Central memory CD8-positive, alpha-beta T cell (primary cell): ENCODE data around the gene SOWAHA.
"Not testable (repeated sequence)": the region's sequence is repeated elsewhere in the genome, so short reads cannot be mapped to it uniquely, and the experiment has no call there.

Experiments
- ATAC-seq: fragments of 150-1000 bp; cut with Tn5 transposase; replicated peaks from 2 replicates; pipeline ENCODE4 v1.10.0; 2022; ENCODE audit warnings: mild to moderate bottlenecking, moderate FRiP score, moderate number of reproducible peaks; ENCODE audit not compliant: poor library complexity, severe bottlenecking; ENCODE audit errors: extremely low read depth
- DNase-seq, 2 donors: peaks; one replicate each; pipeline ENCODE4 v3.0.0; 2021; ENCODE audit warnings: low spot score in 2 of 2
- H3K27ac Mint-ChIP-seq: one replicate; pipeline ENCODE4 v1.8.0; 2022; ENCODE audit warnings: low read depth, mild to moderate bottlenecking, moderate library complexity, mixed read lengths
- H3K27me3 Mint-ChIP-seq: one replicate; pipeline ENCODE4 v1.8.0; 2022; ENCODE audit warnings: mixed read lengths
- H3K36me3 Mint-ChIP-seq: one replicate; pipeline ENCODE4 v1.8.0; 2022; ENCODE audit warnings: mild to moderate bottlenecking, moderate library complexity, mixed read lengths; ENCODE audit not compliant: insufficient read depth
- H3K4me1 Mint-ChIP-seq: one replicate; pipeline ENCODE4 v1.8.0; 2022; ENCODE audit warnings: mixed read lengths
- H3K4me3 Mint-ChIP-seq: one replicate; pipeline ENCODE4 v1.8.0; 2022; ENCODE audit warnings: mild to moderate bottlenecking, moderate library complexity, mixed read lengths
- H3K9me3 Mint-ChIP-seq: one replicate; pipeline ENCODE4 v1.8.0; 2022; ENCODE audit warnings: mixed read lengths

The SOWAHA gene

GRCh38 chr5:132802685-132803066 lies 10.4 kb upstream of the SOWAHA start:
- not testable (repeated sequence) for H3K4me1 Mint-ChIP-seq, H3K9me3 Mint-ChIP-seq, H3K27ac Mint-ChIP-seq, DNase-seq, H3K36me3 Mint-ChIP-seq, H3K4me3 Mint-ChIP-seq, ATAC-seq
- peaks cover 38% of the 10 kb centered on the region for H3K27me3 Mint-ChIP-seq

- H3K27ac Mint-ChIP-seq, H3K36me3 Mint-ChIP-seq, H3K4me3 Mint-ChIP-seq, H3K4me1 Mint-ChIP-seq, H3K9me3 Mint-ChIP-seq, ATAC-seq, DNase-seq: not testable (repeated sequence)
- peaks cover 45% of the 10 kb centered on the region for H3K27me3 Mint-ChIP-seq
Measured at GRCh38 chr5:132804219-132804618, 8.9 kb upstream of the SOWAHA start.

- H3K36me3 Mint-ChIP-seq, H3K4me1 Mint-ChIP-seq, ATAC-seq, DNase-seq, H3K4me3 Mint-ChIP-seq, H3K27ac Mint-ChIP-seq, H3K9me3 Mint-ChIP-seq: not testable (repeated sequence)
- H3K27me3 Mint-ChIP-seq = peaks cover 62% of the 10 kb centered on the region
Measured at GRCh38 chr5:132805872-132806271, 7.2 kb upstream of the SOWAHA start.

DNA sequence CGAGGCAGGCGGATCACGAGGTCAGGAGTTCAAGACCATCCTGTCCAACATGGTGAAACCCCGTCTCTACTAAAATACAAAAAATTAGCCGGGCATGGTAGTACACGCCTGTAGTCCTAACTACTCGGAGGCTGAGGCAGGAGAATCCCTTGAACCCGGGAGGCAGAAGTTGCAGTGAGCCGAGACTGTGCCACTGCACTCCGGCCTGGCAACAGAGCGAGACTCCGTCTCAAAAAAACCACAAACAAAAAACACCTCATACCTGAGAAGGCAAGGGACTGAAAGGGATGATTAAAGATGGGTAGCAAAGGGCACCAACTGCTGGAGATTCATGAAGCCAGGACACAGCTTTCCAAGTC lies 6.3 kb upstream of the SOWAHA start:
- not testable (repeated sequence) for H3K36me3 Mint-ChIP-seq, ATAC-seq, H3K9me3 Mint-ChIP-seq, H3K4me1 Mint-ChIP-seq, DNase-seq, H3K4me3 Mint-ChIP-seq, H3K27ac Mint-ChIP-seq
- H3K27me3 Mint-ChIP-seq = peaks cover 66% of the 10 kb centered on the region

- H3K27me3 Mint-ChIP-seq = peaks cover 69% of the 10 kb centered on the region
- H3K9me3 Mint-ChIP-seq = no peaks in the 10 kb centered on the region
- no peak overlapping the region for H3K4me3 Mint-ChIP-seq
- DNase-seq (no peak), ATAC-seq (no peak)
- H3K27ac Mint-ChIP-seq = no peak overlapping the region
- peaks cover 2% of the 10 kb centered on the region for H3K36me3 Mint-ChIP-seq
- no peaks in the 10 kb centered on the region for H3K4me1 Mint-ChIP-seq
Measured at GRCh38 chr5:132807163-132807838, 5.8 kb upstream of the SOWAHA start.

GRCh38 chr5:132808448-132808847 lies 4.7 kb upstream of the SOWAHA start:
- no peak for ATAC-seq
- no peaks in the 10 kb centered on the region for H3K9me3 Mint-ChIP-seq
- peaks cover 2% of the 10 kb centered on the region for H3K36me3 Mint-ChIP-seq
- DNase-seq = no peak
- no peak overlapping the region for H3K27ac Mint-ChIP-seq
- peaks cover 65% of the 10 kb centered on the region for H3K27me3 Mint-ChIP-seq
- no peak overlapping the region for H3K4me3 Mint-ChIP-seq
- no peaks in the 10 kb centered on the region for H3K4me1 Mint-ChIP-seq

GRCh38 chr5:132808866-132809265 lies 4.2 kb upstream of the SOWAHA start:
- ATAC-seq (no peak), DNase-seq (no peak)
- Mint-ChIP-seq H3K27ac (no peak overlapping the region), H3K4me3 (no peak overlapping the region), H3K4me1 (no peaks in the 10 kb centered on the region), H3K36me3 (peaks cover 2% of the 10 kb centered on the region), H3K9me3 (no peaks in the 10 kb centered on the region), H3K27me3 (peaks cover 61% of the 10 kb centered on the region)

DNA sequence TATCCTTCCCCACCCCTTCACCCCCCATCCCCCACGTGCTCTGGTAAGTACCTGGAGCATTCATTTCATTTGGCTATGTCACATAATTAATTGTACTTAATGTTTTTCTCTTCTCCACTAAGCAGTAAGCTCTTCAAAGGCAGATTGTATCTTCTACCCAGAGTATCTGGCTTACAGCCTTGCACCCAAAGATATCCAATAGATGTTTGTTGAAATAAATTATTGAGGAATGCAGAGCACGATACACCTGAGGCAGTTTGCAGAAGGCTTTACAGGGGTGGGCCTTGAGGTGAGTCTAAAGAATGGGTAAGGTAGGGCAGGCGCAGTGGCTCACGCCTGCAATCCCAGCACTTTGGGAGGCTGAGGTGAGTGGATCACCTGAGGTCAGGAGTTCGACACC lies 2.5 kb upstream of the SOWAHA start:
- H3K36me3 Mint-ChIP-seq = no peaks in the 10 kb centered on the region
- peaks cover 49% of the 10 kb centered on the region for H3K27me3 Mint-ChIP-seq
- no peak overlapping the region for H3K4me3 Mint-ChIP-seq
- H3K4me1 Mint-ChIP-seq = no peaks in the 10 kb centered on the region
- DNase-seq = no peak
- ATAC-seq = no peak
- no peak overlapping the region for H3K27ac Mint-ChIP-seq
- no peaks in the 10 kb centered on the region for H3K9me3 Mint-ChIP-seq

DNA sequence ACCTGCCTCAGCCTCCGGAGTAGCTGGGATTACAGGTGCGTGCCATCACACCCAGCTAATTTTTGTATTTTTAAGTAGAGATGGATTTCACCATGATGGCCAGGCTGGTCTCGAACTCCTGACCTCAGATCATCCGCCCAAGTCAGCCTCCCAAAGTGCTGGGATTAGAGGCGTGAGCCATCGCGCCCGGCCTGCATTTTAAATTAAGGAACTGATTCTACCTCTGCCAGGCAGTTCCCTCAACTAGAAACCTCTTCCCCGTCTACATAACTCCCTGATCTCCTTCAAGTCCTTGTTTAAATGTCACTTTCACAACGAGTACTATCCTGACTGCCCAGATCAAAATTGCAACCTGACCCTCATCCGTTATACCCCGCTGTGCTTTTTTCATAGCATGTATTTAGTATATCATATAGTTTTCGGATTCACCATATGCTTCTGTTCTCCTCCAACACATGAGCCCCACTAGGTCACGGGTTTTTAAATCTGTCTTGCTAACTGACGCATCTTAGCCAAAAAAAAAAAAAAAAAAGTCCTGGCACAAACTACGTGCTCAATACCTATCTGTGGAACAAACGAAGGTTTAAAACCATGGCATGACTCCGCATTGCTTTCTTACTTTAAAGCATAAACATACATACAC lies 858 bp upstream of the SOWAHA start:
- Mint-ChIP-seq H3K9me3 (no peaks in the 10 kb centered on the region), H3K4me1 (no peaks in the 10 kb centered on the region), H3K27ac (no peak overlapping the region), H3K4me3 (peak overlapping the region; percentile 68), H3K27me3 (peaks cover 46% of the 10 kb centered on the region), H3K36me3 (no peaks in the 10 kb centered on the region)
- ATAC-seq (no peak), DNase-seq (no peak)

GRCh38 chr5:132813599-132814502 lies 749 bp downstream of the SOWAHA start:
- Mint-ChIP-seq H3K4me3 (peak overlapping the region; percentile 47), H3K27me3 (peaks cover 38% of the 10 kb centered on the region), H3K27ac (no peak overlapping the region), H3K4me1 (no peaks in the 10 kb centered on the region), H3K9me3 (no peaks in the 10 kb centered on the region), H3K36me3 (peaks cover 3% of the 10 kb centered on the region)
- ATAC-seq = peak; percentile 67
- DNase-seq = no peak

DNA sequence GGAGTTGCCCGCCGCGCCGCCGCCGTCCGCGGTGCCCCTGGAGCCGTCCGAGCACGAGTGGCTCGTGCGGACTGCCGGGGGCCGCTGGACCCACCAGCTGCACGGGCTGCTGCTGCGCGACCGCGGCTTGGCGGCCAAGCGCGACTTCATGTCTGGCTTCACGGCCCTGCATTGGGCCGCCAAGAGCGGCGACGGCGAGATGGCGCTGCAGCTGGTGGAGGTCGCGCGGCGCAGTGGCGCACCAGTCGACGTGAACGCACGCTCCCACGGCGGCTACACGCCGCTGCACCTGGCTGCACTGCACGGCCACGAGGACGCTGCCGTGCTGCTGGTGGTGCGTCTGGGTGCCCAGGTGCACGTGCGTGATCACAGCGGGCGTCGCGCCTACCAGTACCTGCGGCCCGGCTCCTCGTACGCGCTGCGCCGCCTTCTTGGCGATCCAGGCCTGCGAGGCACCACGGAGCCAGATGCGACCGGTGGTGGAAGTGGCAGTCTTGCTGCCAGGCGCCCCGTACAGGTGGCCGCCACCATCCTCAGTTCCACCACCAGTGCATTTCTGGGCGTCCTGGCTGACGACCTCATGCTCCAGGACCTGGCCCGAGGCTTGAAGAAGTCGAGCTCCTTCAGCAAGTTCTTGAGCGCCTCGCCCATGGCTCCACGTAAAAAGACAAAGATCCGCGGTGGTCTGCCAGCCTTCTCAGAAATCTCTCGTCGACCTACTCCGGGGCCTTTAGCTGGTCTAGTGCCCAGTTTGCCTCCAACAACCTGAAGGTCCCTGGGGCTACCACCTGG lies 1.6 kb downstream of the SOWAHA start:
- Mint-ChIP-seq H3K36me3 (peaks cover 3% of the 10 kb centered on the region), H3K4me1 (no peaks in the 10 kb centered on the region), H3K9me3 (no peaks in the 10 kb centered on the region), H3K27ac (no peak overlapping the region), H3K27me3 (peaks cover 37% of the 10 kb centered on the region), H3K4me3 (peak overlapping the region; percentile 59)
- ATAC-seq (no peak), DNase-seq (no peak)

DNA sequence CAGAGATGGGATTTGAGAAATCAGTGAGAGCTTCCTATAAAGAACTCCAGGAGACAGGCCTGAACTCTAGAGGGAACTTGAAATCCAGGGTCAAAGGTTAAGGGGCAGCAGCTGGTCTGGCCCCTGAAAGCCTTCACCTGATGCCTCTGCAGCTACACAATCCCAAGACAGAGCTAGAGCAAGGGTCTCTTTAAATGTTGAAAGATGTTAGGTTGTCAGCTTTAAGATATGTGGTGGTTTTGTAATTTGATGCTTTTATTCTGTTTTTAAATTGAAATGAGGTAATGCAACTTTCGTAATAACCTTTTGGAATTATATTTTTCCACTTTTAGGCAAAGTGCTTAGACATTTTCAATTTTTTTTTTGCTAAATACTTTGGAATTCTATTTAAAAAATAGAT lies 2.4 kb downstream of the SOWAHA start:
- peaks cover 37% of the 10 kb centered on the region for H3K27me3 Mint-ChIP-seq
- no peak for DNase-seq
- no peak overlapping the region for H3K27ac Mint-ChIP-seq

More for the DNA sequence above, 2.4 kb downstream of the SOWAHA start:
- Mint-ChIP-seq H3K9me3 (no peaks in the 10 kb centered on the region), H3K4me3 (peak overlapping the region; percentile 59), H3K36me3 (peaks cover 3% of the 10 kb centered on the region), H3K4me1 (peaks cover 5% of the 10 kb centered on the region)
- ATAC-seq = no peak
